Ishikawa (cell line): ENCODE measurements around the gene ZSWIM6.

ENCODE experiments used
- CEBPB ChIP-seq: IDR thresholded peaks from 2 replicates; pipeline ENCODE4 v1.6.1; 2012
- EGR1 ChIP-seq: IDR thresholded peaks from 2 replicates; pipeline ENCODE4 v1.6.1; 2012
- EP300 ChIP-seq: IDR thresholded peaks from 2 replicates; pipeline ENCODE4 v1.6.1; 2012; ENCODE audit warnings: borderline replicate concordance
- FOXM1 ChIP-seq: IDR thresholded peaks from 2 replicates; pipeline ENCODE4 v1.6.1; 2012; ENCODE audit warnings: low read depth, borderline replicate concordance
- MAX ChIP-seq: IDR thresholded peaks from 2 replicates; pipeline ENCODE4 v1.6.1; 2012
- NFIC ChIP-seq: IDR thresholded peaks from 2 replicates; pipeline ENCODE4 v1.6.1; 2012
- TAF1 ChIP-seq: IDR thresholded peaks from 2 replicates; pipeline ENCODE4 v1.6.1; 2012; ENCODE audit warnings: low read depth, mild to moderate bottlenecking
- TCF12 ChIP-seq: IDR thresholded peaks from 2 replicates; pipeline ENCODE4 v1.6.1; 2012; ENCODE audit warnings: low read depth
- TEAD4 ChIP-seq: IDR thresholded peaks from 2 replicates; pipeline ENCODE4 v1.6.1; 2012
- YY1 ChIP-seq: IDR thresholded peaks from 2 replicates; pipeline ENCODE4 v1.6.1; 2012; ENCODE audit warnings: low read depth
- ZBTB7A ChIP-seq: IDR thresholded peaks from 2 replicates; pipeline ENCODE4 v1.6.1; 2012; ENCODE audit warnings: low read depth
- TF ChIP-seq, protein P1 (sequence below): IDR thresholded peaks from 2 replicates; pipeline ENCODE4 v1.6.1; 2012; ENCODE audit warnings: low read depth, mild to moderate bottlenecking

- no peak for TF ChIP-seq YY1
- TF ChIP-seq MAX: no peak
- no peak for TF ChIP-seq CEBPB
- TF ChIP-seq NFIC: no peak
- no peak for TF ChIP-seq FOXM1
- TF ChIP-seq EP300: no peak
- TF ChIP-seq TCF12: no peak
- TF ChIP-seq TEAD4: no peak
- TF ChIP-seq, protein P1, sequence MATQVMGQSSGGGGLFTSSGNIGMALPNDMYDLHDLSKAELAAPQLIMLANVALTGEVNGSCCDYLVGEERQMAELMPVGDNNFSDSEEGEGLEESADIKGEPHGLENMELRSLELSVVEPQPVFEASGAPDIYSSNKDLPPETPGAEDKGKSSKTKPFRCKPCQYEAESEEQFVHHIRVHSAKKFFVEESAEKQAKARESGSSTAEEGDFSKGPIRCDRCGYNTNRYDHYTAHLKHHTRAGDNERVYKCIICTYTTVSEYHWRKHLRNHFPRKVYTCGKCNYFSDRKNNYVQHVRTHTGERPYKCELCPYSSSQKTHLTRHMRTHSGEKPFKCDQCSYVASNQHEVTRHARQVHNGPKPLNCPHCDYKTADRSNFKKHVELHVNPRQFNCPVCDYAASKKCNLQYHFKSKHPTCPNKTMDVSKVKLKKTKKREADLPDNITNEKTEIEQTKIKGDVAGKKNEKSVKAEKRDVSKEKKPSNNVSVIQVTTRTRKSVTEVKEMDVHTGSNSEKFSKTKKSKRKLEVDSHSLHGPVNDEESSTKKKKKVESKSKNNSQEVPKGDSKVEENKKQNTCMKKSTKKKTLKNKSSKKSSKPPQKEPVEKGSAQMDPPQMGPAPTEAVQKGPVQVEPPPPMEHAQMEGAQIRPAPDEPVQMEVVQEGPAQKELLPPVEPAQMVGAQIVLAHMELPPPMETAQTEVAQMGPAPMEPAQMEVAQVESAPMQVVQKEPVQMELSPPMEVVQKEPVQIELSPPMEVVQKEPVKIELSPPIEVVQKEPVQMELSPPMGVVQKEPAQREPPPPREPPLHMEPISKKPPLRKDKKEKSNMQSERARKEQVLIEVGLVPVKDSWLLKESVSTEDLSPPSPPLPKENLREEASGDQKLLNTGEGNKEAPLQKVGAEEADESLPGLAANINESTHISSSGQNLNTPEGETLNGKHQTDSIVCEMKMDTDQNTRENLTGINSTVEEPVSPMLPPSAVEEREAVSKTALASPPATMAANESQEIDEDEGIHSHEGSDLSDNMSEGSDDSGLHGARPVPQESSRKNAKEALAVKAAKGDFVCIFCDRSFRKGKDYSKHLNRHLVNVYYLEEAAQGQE: no peak
- no peak for TF ChIP-seq ZBTB7A
- TF ChIP-seq TAF1: no peak
- no peak for TF ChIP-seq EGR1
Observed at GRCh38 chr5:61339764-61340163, 7.7 kb downstream of the ZSWIM6 start.
